Brain microvascular endothelial cell (primary cell): ENCODE data around the gene NRXN3.

Experiments
- DNase-seq: peaks from one replicate; pipeline ENCODE4 v3.0.0-alpha.2; 2020
- H3K27ac ChIP-seq: fragments of 250-450 bp; sonication (Bioruptor Pico); 2 replicates; pipeline ENCODE4 v1.5.1; 2020; ENCODE audit warnings: mild to moderate bottlenecking, moderate library complexity
- H3K27me3 ChIP-seq: fragments of 250-450 bp; sonication (Bioruptor Pico); replicated peaks from 2 replicates; pipeline ENCODE4 v1.5.1; 2020; ENCODE audit warnings: mild to moderate bottlenecking
- H3K36me3 ChIP-seq: fragments of 250-450 bp; sonication (Bioruptor Pico); replicated peaks from 2 replicates; pipeline ENCODE4 v1.5.1; 2020; ENCODE audit warnings: mild to moderate bottlenecking
- H3K4me3 ChIP-seq: 2 replicates; pipeline ENCODE4 v1.5.1; 2011; ENCODE audit warnings: low read depth, mild to moderate bottlenecking, control low read depth, low read length, moderate library complexity
- in situ Hi-C: cut with HindIII; loops from 2 replicates; pipeline ENCODE4 v1.10.0; 2017; ENCODE audit warnings: low sequenced_read_pairs, low pct_ligation_motif_present
- TF ChIP-seq, protein P1 (sequence below): IDR thresholded peaks from 2 replicates; pipeline ENCODE4 v1.5.1; 2011; ENCODE audit warnings: low read depth, mild to moderate bottlenecking, moderate library complexity, low read length, control low read depth, inconsistent platforms; ENCODE audit errors: missing control alignments

The NRXN3 gene

DNA sequence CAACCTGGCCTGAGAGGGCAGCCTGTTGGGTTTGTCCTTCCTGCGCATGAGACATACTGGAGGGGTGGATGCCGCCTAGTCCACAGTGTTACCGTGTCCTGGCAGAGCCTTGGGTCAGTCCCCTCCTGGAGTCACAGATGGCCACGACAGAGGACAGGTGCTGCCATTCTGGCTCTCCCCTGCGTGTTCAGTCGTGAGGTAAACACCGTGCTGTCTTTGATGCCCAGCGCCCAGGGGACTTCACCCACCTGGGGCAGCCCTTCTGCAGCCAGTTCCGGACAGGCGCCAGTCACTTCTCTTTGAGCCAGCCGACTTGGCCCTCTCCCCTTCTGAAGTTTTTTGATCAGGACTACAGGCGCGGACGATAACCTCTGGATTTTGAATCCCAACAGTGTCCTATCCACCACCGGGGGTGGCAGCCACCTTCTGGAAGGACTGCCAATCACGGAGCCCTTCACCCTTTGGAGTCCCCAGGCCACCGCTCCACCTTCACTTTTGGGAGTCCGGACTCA is 1108.2 kb downstream of the NRXN3 start:
- Histone ChIP-seq H3K36me3 (no peaks in the 10 kb centered on the region), H3K27ac (no peak overlapping the region), H3K4me3 (peak overlapping the region; percentile 70), H3K27me3 (no peaks in the 10 kb centered on the region)
- TF ChIP-seq, protein P1, sequence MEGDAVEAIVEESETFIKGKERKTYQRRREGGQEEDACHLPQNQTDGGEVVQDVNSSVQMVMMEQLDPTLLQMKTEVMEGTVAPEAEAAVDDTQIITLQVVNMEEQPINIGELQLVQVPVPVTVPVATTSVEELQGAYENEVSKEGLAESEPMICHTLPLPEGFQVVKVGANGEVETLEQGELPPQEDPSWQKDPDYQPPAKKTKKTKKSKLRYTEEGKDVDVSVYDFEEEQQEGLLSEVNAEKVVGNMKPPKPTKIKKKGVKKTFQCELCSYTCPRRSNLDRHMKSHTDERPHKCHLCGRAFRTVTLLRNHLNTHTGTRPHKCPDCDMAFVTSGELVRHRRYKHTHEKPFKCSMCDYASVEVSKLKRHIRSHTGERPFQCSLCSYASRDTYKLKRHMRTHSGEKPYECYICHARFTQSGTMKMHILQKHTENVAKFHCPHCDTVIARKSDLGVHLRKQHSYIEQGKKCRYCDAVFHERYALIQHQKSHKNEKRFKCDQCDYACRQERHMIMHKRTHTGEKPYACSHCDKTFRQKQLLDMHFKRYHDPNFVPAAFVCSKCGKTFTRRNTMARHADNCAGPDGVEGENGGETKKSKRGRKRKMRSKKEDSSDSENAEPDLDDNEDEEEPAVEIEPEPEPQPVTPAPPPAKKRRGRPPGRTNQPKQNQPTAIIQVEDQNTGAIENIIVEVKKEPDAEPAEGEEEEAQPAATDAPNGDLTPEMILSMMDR, result no peak
- no peak for DNase-seq
- in situ Hi-C loops, result no loop called here

DNA sequence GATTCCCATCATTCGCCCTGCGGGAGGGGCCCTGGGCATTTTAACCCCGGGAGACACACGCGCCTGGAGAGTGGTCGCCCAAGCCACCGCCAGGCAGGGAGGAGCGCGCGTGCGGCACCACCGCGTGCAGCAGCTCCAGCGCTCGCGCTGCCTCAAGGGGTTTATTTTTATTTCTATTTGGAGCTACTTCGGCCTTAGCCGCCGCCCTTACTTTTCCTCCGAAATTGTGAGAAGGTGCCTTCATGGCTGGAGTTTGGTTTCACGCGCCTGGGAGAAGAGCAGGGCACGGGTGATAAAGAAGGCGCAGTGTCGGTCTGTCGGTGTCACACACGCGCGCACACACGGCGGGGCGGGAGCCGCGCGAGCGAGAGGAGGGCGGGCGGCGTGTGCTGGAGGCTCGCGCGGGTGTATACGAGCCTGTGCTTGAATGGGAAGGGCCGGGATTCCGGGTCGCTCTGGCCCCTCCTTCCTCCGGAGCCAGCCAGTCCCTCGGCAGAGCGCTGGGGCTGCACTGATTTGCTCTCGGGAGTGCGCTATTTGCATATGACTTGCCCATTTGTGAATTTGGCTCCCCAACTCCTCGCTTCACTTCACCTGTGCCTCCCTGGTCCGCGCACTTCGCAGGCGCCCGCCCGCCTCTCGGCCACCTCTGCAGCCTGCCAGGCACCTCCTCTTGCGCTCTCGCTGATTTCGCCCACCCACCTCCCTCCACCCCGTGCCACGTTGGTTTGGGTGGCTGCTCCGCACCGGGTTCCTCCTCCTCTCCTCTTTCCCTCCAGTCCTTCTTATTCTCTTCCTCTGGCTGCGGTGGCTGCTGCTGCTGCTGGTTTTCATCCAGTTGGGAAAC is 1108.8 kb downstream of the NRXN3 start:
- TF ChIP-seq, protein P1, result no peak
- H3K27ac ChIP-seq, result no peak overlapping the region
- in situ Hi-C loops, result no loop called here
- no peaks in the 10 kb centered on the region for H3K27me3 ChIP-seq
- peak overlapping the region; percentile 70 for H3K4me3 ChIP-seq
- DNase-seq, result peak; percentile 88
- H3K36me3 ChIP-seq, result no peaks in the 10 kb centered on the region

DNA sequence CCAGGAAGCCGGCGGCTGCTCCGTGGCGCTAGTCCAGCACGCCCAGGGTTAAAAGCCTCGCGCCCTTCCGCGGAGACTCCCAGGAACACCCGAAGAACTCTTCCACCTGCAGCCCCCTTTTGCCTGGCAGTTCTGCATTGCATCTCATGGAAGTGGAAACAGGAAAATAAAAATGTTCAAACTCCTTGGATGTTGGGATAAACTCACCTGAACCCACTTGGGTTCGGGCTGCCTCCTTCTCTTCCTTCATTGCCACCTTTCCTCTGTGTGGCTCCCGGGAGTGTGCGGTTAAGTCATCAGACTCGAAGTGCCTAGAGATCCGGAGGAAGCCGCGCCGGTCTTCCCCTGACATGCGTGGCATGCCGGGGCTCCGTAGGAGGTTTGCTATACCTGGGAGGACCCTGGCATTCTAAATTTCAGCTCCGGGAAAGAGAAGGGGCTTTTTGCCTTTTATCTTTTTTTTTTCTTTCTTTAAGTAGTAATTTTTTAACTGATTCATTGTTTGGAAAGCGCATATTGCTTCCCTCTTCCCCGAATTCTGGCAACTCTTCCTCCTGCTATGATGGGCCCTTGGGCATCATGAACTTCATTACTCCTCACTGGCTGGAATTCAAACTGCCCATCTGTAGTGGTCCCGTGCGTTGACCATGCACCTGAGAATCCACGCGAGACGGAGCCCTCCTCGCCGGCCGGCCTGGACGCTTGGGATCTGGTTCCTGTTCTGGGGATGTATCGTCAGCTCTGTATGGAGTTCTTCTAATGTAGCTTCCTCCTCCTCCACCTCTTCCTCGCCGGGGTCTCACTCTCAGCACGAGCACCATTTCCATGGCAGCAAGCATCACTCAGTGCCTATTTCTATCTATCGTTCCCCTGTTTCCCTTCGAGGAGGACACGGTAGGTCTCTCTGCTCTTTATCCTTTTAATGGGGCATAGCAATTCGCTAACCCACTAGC is 1109.7 kb downstream of the NRXN3 start:
- H3K27me3 ChIP-seq, result no peaks in the 10 kb centered on the region
- peak; percentile 8 for DNase-seq
- H3K4me3 ChIP-seq, result peak overlapping the region; percentile 70
- no peaks in the 10 kb centered on the region for H3K36me3 ChIP-seq
- TF ChIP-seq, protein P1, result no peak
- H3K27ac ChIP-seq, result no peak overlapping the region
- in situ Hi-C loops, result no loop called here

DNA sequence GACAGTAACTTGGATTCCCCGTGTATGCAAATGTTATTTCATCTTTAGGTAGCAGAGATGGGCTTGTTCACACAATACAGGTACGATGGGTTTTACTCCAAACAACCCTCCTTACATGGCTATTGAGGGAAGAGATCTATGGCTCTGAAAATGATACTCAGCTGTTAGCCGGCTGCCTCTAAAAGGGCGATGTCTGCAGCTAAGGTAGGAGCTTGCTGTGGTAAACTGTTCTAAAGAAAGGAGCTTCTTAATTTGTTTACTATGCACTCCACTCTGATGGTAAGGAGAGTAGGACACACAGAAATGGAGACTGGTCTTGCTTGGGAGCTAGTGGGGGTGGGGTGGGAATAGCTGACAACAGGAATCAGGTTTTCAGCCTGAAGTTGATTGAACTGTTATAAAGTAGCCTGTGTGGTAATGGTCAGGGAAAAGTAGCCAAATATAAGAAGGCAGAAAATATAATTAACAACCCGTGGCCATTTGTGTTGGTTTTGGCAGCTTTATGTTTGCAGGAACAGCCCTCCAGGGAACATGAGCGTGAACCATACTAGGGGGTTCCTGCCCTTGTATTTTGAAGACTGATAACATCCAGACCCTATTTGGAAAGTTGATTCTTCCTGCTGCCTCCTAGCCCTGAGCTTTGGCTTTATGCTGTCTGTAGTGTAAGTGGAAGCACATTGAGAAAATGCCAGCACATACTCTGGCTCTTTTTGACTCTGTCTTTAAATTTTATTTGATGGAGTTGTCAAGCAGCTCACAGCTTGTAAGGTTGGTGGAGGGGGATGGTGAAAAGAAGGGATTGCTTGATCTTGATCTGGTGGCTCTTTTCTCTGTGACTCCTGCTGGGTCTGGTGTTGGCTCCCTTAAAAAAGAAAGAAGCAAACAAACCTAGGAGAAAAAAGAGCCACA is 1111.3 kb downstream of the NRXN3 start:
- no peaks in the 10 kb centered on the region for H3K36me3 ChIP-seq
- in situ Hi-C loops, result no loop called here
- H3K27ac ChIP-seq, result no peak overlapping the region
- H3K27me3 ChIP-seq, result no peaks in the 10 kb centered on the region
- DNase-seq, result no peak
- TF ChIP-seq, protein P1, result no peak
- no peak overlapping the region for H3K4me3 ChIP-seq

DNA sequence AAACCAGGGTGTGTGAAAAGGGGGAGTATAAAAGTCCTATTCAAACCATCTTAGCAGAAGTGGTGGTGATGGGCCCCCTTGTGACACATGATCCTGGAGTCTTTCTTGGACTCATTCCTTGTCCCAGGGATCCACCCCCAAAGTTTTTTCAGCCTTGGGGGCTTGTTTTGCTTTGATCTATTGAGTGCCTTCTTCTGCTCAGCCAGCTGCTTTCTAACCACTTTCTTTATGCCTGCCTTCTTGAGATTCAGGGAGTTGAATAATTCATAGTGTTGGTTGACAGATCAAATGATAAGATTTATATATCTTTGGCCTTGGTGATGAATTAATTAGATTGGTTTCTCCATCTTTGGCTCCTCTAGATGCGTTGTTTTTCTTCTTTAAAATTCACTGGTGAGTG is 1114.4 kb downstream of the NRXN3 start:
- in situ Hi-C loops, result no loop called here
- Histone ChIP-seq H3K36me3 (no peaks in the 10 kb centered on the region), H3K27me3 (no peaks in the 10 kb centered on the region), H3K4me3 (no peak overlapping the region), H3K27ac (no peak overlapping the region)
- DNase-seq, result no peak
- TF ChIP-seq, protein P1, result no peak
